Smooth muscle cell (in vitro differentiated cells): Measurements from ENCODE around the gene KLF3. TPM values are rescaled to one million over a fixed set of nuclear protein-coding genes. Genes with fewer than 3 reads are reported as not detected.

Experiments
- DNase-seq: peaks from one replicate; lab custom pipeline; 2025; ENCODE audit not compliant: unreplicated experiment; lab: John Stamatoyannopoulos, UW
- H2AFZ ChIP-seq: fragments of 200-600 bp; sonication (generic); 2 replicates; pipeline ENCODE4 v1.6.0; 2016; ENCODE audit warnings: antibody characterized with exemption, low read depth, mild to moderate bottlenecking
- H3F3A ChIP-seq: fragments of 200-600 bp; sonication (generic); 2 replicates; pipeline ENCODE4 v1.6.0; 2017; ENCODE audit warnings: antibody characterized with exemption, low read depth
- H3K27ac ChIP-seq: fragments of 200-600 bp; sonication (generic); 2 replicates; pipeline ENCODE4 v1.5.1; 2016; ENCODE audit warnings: low read depth, mild to moderate bottlenecking
- H3K27me3 ChIP-seq: fragments of 200-600 bp; sonication (generic); 2 replicates; pipeline ENCODE4 v1.6.1; 2016; ENCODE audit warnings: low read depth, mild to moderate bottlenecking
- H3K36me3 ChIP-seq: fragments of 200-600 bp; sonication (generic); 2 replicates; pipeline ENCODE4 v1.5.1; 2016; ENCODE audit warnings: low read depth
- H3K4me1 ChIP-seq: fragments of 200-600 bp; sonication (generic); 2 replicates; pipeline ENCODE4 v1.5.1; 2016; ENCODE audit warnings: low read depth
- H3K4me2 ChIP-seq: fragments of 200-600 bp; sonication (generic); 2 replicates; pipeline ENCODE4 v1.6.0; 2016; ENCODE audit warnings: mild to moderate bottlenecking
- H3K4me3 ChIP-seq: fragments of 200-600 bp; sonication (generic); 2 replicates; pipeline ENCODE4 v1.5.1; 2016; ENCODE audit warnings: mild to moderate bottlenecking
- H3K79me2 ChIP-seq: fragments of 200-600 bp; sonication (generic); 2 replicates; pipeline ENCODE4 v1.6.0; 2016; ENCODE audit warnings: low read depth, mild to moderate bottlenecking
- H3K9ac ChIP-seq: fragments of 200-600 bp; sonication (generic); 2 replicates; pipeline ENCODE4 v1.6.0; 2016; ENCODE audit warnings: low read depth
- H3K9me3 ChIP-seq: fragments of 200-600 bp; sonication (generic); replicated peaks from 2 replicates; pipeline ENCODE4 v1.5.1; 2016; ENCODE audit warnings: low read depth
- H4K20me1 ChIP-seq: fragments of 200-600 bp; sonication (generic); 2 replicates; pipeline ENCODE4 v1.6.0; 2016; ENCODE audit warnings: low read depth
- CTCF ChIP-seq: fragments of 200-600 bp; sonication (generic); IDR thresholded peaks from 2 replicates; pipeline ENCODE4 v1.5.1; 2017; ENCODE audit warnings: borderline replicate concordance, mild to moderate bottlenecking, antibody characterized with exemption; ENCODE audit not compliant: insufficient read depth, poor library complexity, severe bottlenecking
- WGBS: methylation state at CpG from one replicate; pipeline ENCODE4 v1.1.7; 2016; ENCODE audit warnings: low lambda C conversion rate; 5-methylcytosine and 5-hydroxymethylcytosine counted together
- polyA plus RNA-seq: library from polyadenylated mRNA; unstranded; fragments of >200 nt; fragmentation: Nextera tagmentation; extraction: Ambion mirVana; gene quantifications from 2 replicates; pipeline ENCODE4 v1.2.1, GENCODE V29; 2016
- total RNA-seq: library from RNA; depleted of rRNA; stranded (reverse); fragments of >200 nt; gene quantifications from 2 replicates; pipeline ENCODE4 v1.2.3, GENCODE V29; 2014

Gene KLF3
- total and polyA plus RNA-seq, 2 experiments from 2014 or later: 26.0 to 37.5 TPM

- no peak for DNase-seq
These were observed 29.8 kb upstream of the KLF3 start for GRCh38 chr4:38634047-38634759.

GRCh38 chr4:38639242-38639641 lies 24.8 kb upstream of the KLF3 start:
- no peak for TF ChIP-seq CTCF
- Histone ChIP-seq H3K79me2 (no peaks in the 10 kb centered on the region), H2AFZ (no peak overlapping the region), H3K4me1 (no peaks in the 10 kb centered on the region), H3K4me2 (no peak overlapping the region), H3K9me3 (no peaks in the 10 kb centered on the region), H3K36me3 (no peaks in the 10 kb centered on the region), H3F3A (no peaks in the 10 kb centered on the region), H3K27me3 (no peaks in the 10 kb centered on the region), H4K20me1 (no peaks in the 10 kb centered on the region), H3K4me3 (no peak overlapping the region), H3K27ac (no peak overlapping the region), H3K9ac (no peak overlapping the region)
- whole genome bisulfite sequencing: 96% methylated on average over 3 of the region's 3 CpGs
- DNase-seq: no peak

More at GRCh38 chr4:38634047-38634759, 29.8 kb upstream of the KLF3 start:
- Histone ChIP-seq H4K20me1 (no peaks in the 10 kb centered on the region), H3F3A (no peaks in the 10 kb centered on the region), H3K27ac (no peak overlapping the region), H3K27me3 (no peaks in the 10 kb centered on the region), H2AFZ (no peak overlapping the region), H3K36me3 (no peaks in the 10 kb centered on the region), H3K9ac (no peak overlapping the region), H3K4me2 (no peak overlapping the region), H3K9me3 (no peaks in the 10 kb centered on the region), H3K4me3 (no peak overlapping the region), H3K4me1 (no peaks in the 10 kb centered on the region), H3K79me2 (no peaks in the 10 kb centered on the region)
- TF ChIP-seq CTCF: no peak
- WGBS: 91% methylated on average over 3 of the region's 3 CpGs

- Histone ChIP-seq H3K9ac (no peak overlapping the region), H3K36me3 (no peaks in the 10 kb centered on the region), H3K4me3 (no peak overlapping the region), H3K4me2 (no peak overlapping the region), H3K79me2 (no peaks in the 10 kb centered on the region), H3K9me3 (no peaks in the 10 kb centered on the region), H3F3A (no peaks in the 10 kb centered on the region), H4K20me1 (no peaks in the 10 kb centered on the region), H3K4me1 (no peaks in the 10 kb centered on the region), H3K27me3 (no peaks in the 10 kb centered on the region), H3K27ac (no peak overlapping the region), H2AFZ (no peak overlapping the region)
- no peak for TF ChIP-seq CTCF
- no peak for DNase-seq
- 90% methylated on average over 1 of the region's 1 CpG for WGBS
These were observed 22.2 kb upstream of the KLF3 start for GRCh38 chr4:38641811-38642210.

- no peaks in the 10 kb centered on the region for H3K9me3 ChIP-seq
- no peak overlapping the region for H3K9ac ChIP-seq
These were observed 19.8 kb upstream of the KLF3 start for GRCh38 chr4:38644201-38644600.

More at GRCh38 chr4:38644201-38644600, 19.8 kb upstream of the KLF3 start:
- TF ChIP-seq CTCF: no peak
- Histone ChIP-seq H3K4me3 (no peak overlapping the region), H3K27ac (no peak overlapping the region), H3F3A (no peaks in the 10 kb centered on the region), H3K36me3 (no peaks in the 10 kb centered on the region), H3K27me3 (no peaks in the 10 kb centered on the region), H3K79me2 (no peaks in the 10 kb centered on the region), H3K4me2 (no peak overlapping the region), H2AFZ (no peak overlapping the region), H4K20me1 (no peaks in the 10 kb centered on the region), H3K4me1 (no peaks in the 10 kb centered on the region)
- DNase-seq: no peak
- WGBS: 88% methylated on average over 3 of the region's 3 CpGs
